Osteocyte (in vitro differentiated cells): Measurements from ENCODE around the gene SAA2. TPM values are rescaled to one million over a fixed set of nuclear protein-coding genes. Genes with fewer than 3 reads are reported as not detected.
A peak's percentile ranks its signal among the peaks of the same experiment; 100 is the strongest.
"Not testable (repeated sequence)": the region's sequence is repeated elsewhere in the genome, so short reads cannot be mapped to it uniquely, and the experiment has no call there.

ENCODE experiments used
- DNase-seq: peaks from one replicate; pipeline ENCODE4 v3.0.0; 2021; ENCODE audit warnings: mixed read lengths; ENCODE audit not compliant: unreplicated experiment; ENCODE audit errors: extremely low spot score
- H3K27ac Mint-ChIP-seq: one replicate; pipeline ENCODE4 v1.8.0; 2021; ENCODE audit warnings: mild to moderate bottlenecking, mixed read lengths; ENCODE audit not compliant: unreplicated experiment
- H3K27me3 Mint-ChIP-seq: one replicate; pipeline ENCODE4 v1.8.0; 2021; ENCODE audit warnings: mixed read lengths; ENCODE audit not compliant: unreplicated experiment
- H3K36me3 Mint-ChIP-seq: one replicate; pipeline ENCODE4 v1.8.0; 2021; ENCODE audit warnings: mixed read lengths; ENCODE audit not compliant: unreplicated experiment
- H3K4me1 Mint-ChIP-seq: one replicate; pipeline ENCODE4 v1.8.0; 2021; ENCODE audit warnings: mixed read lengths; ENCODE audit not compliant: unreplicated experiment
- H3K4me3 Mint-ChIP-seq: one replicate; pipeline ENCODE4 v1.8.0; 2021; ENCODE audit warnings: mild to moderate bottlenecking, moderate library complexity, mixed read lengths; ENCODE audit not compliant: unreplicated experiment
- H3K9me3 Mint-ChIP-seq: one replicate; pipeline ENCODE4 v1.8.0; 2021; ENCODE audit warnings: mixed read lengths; ENCODE audit not compliant: unreplicated experiment
- CTCF ChIP-seq: fragments of 200-600 bp; sonication (generic); IDR thresholded peaks from 2 replicates; pipeline ENCODE4 v1.5.0; 2021; ENCODE audit warnings: antibody characterized with exemption, mild to moderate bottlenecking, moderate library complexity
- total RNA-seq: library from RNA; stranded (reverse); gene quantifications from 2 replicates; pipeline ENCODE4 v1.2.1, GENCODE V29; 2021

SAA2 gene
- total RNA-seq, 1 donor from 2014 or later, result not detected

GRCh38 chr11:18259259-18259658, 10.8 kb upstream of the SAA2 start:
- no peak overlapping the region for H3K4me3 Mint-ChIP-seq
- H3K27me3 Mint-ChIP-seq, result no peaks in the 10 kb centered on the region
- H3K27ac Mint-ChIP-seq, result no peak overlapping the region
- no peaks in the 10 kb centered on the region for H3K9me3 Mint-ChIP-seq
- no peak for DNase-seq
- no peaks in the 10 kb centered on the region for H3K4me1 Mint-ChIP-seq
- TF ChIP-seq CTCF, result no peak
- H3K36me3 Mint-ChIP-seq, result no peaks in the 10 kb centered on the region

GRCh38 chr11:18254781-18255361, 6.4 kb upstream of the SAA2 start:
- H3K27ac Mint-ChIP-seq, result no peak overlapping the region
- H3K36me3 Mint-ChIP-seq, result no peaks in the 10 kb centered on the region
- peak; percentile 32 for DNase-seq
- no peaks in the 10 kb centered on the region for H3K4me1 Mint-ChIP-seq
- no peaks in the 10 kb centered on the region for H3K9me3 Mint-ChIP-seq
- no peaks in the 10 kb centered on the region for H3K27me3 Mint-ChIP-seq
- no peak overlapping the region for H3K4me3 Mint-ChIP-seq
- no peak for TF ChIP-seq CTCF

- H3K4me1 Mint-ChIP-seq, result no peaks in the 10 kb centered on the region
- H3K4me3 Mint-ChIP-seq, result no peak overlapping the region
- H3K27ac Mint-ChIP-seq, result no peak overlapping the region
- TF ChIP-seq CTCF, result no peak
- H3K36me3 Mint-ChIP-seq, result no peaks in the 10 kb centered on the region
- peak; percentile 66 for DNase-seq
- H3K9me3 Mint-ChIP-seq, result no peaks in the 10 kb centered on the region
- H3K27me3 Mint-ChIP-seq, result no peaks in the 10 kb centered on the region
Measured at GRCh38 chr11:18253778-18254338, 5.4 kb upstream of the SAA2 start.

GRCh38 chr11:18253233-18253632, 4.8 kb upstream of the SAA2 start:
- peak; percentile 21 for DNase-seq
- H3K4me1 Mint-ChIP-seq, result no peaks in the 10 kb centered on the region
- no peaks in the 10 kb centered on the region for H3K9me3 Mint-ChIP-seq
- no peak overlapping the region for H3K27ac Mint-ChIP-seq
- H3K4me3 Mint-ChIP-seq, result no peak overlapping the region
- no peaks in the 10 kb centered on the region for H3K27me3 Mint-ChIP-seq
- no peak for TF ChIP-seq CTCF
- H3K36me3 Mint-ChIP-seq, result no peaks in the 10 kb centered on the region

GRCh38 chr11:18247191-18247581, 1.3 kb downstream of the SAA2 start:
- not testable (repeated sequence) for H3K4me1 Mint-ChIP-seq, H3K27ac Mint-ChIP-seq, DNase-seq, H3K9me3 Mint-ChIP-seq, H3K36me3 Mint-ChIP-seq, H3K4me3 Mint-ChIP-seq
- peaks cover 11% of the 10 kb centered on the region for H3K27me3 Mint-ChIP-seq

- H3K27me3 Mint-ChIP-seq, result peaks cover 14% of the 10 kb centered on the region
- H3K9me3 Mint-ChIP-seq, result not testable (repeated sequence)
Measured at GRCh38 chr11:18246379-18247190, 1.9 kb downstream of the SAA2 start.

More at GRCh38 chr11:18246379-18247190, 1.9 kb downstream of the SAA2 start:
- H3K36me3 Mint-ChIP-seq, H3K4me3 Mint-ChIP-seq, H3K4me1 Mint-ChIP-seq, H3K27ac Mint-ChIP-seq, DNase-seq: not testable (repeated sequence)
